ENCODE results near the gene DOK5. TPM values are rescaled to one million over a fixed set of nuclear protein-coding genes. Genes with fewer than 3 reads are reported as not detected.

Gene DOK5
- total RNA-seq, 1 donor from 2014 or later: 0.74 TPM

GRCh38 chr20:54608039-54608745, 132.8 kb downstream of the DOK5 start:
- no peak for TF ChIP-seq CTCF (IDR thresholded peaks at IDR 0.05)
- no peaks in the 10 kb centered on the region for H3K36me3 ChIP-seq
- no peaks in the 10 kb centered on the region for H3K9me3 ChIP-seq
- no peak overlapping the region for H3K27ac ChIP-seq
- no peaks in the 10 kb centered on the region for H3K27me3 ChIP-seq (ENCODE audit: low read depth)
- no peak for DNase-seq
- H3K4me1 ChIP-seq: no peaks in the 10 kb centered on the region
- ATAC-seq: no peak
- intact Hi-C loops (cut with DNase I): no loop called here
- no peak overlapping the region for H3K4me3 ChIP-seq

- no peak for ATAC-seq
- DNase-seq: no peak
- Histone ChIP-seq H3K9me3 (no peaks in the 10 kb centered on the region), H3K4me1 (no peaks in the 10 kb centered on the region), H3K27ac (no peak overlapping the region), H3K4me3 (no peak overlapping the region), H3K27me3 (ENCODE audit: low read depth) (no peaks in the 10 kb centered on the region), H3K36me3 (no peaks in the 10 kb centered on the region)
- TF ChIP-seq CTCF (IDR thresholded peaks at IDR 0.05): no peak
- intact Hi-C loops (cut with DNase I): no loop called here
Measured at GRCh38 chr20:54608943-54609342, 133.6 kb downstream of the DOK5 start.

- Histone ChIP-seq H3K4me3 (no peak overlapping the region), H3K36me3 (no peaks in the 10 kb centered on the region), H3K27ac (no peak overlapping the region), H3K4me1 (no peaks in the 10 kb centered on the region), H3K27me3 (ENCODE audit: low read depth) (no peaks in the 10 kb centered on the region), H3K9me3 (no peaks in the 10 kb centered on the region)
- DNase-seq (no peak), ATAC-seq (no peak)
- no peak for TF ChIP-seq CTCF (IDR thresholded peaks at IDR 0.05)
- intact Hi-C loops (cut with DNase I): no loop called here
Measured at GRCh38 chr20:54611708-54612412, 136.5 kb downstream of the DOK5 start.

GRCh38 chr20:54618412-54618811, 143.0 kb downstream of the DOK5 start:
- intact Hi-C loops (cut with DNase I): no loop called here
- ATAC-seq (no peak), DNase-seq (no peak)
- Histone ChIP-seq H3K4me3 (no peak overlapping the region), H3K4me1 (no peaks in the 10 kb centered on the region), H3K9me3 (no peaks in the 10 kb centered on the region), H3K36me3 (no peaks in the 10 kb centered on the region), H3K27ac (no peak overlapping the region), H3K27me3 (ENCODE audit: low read depth) (no peaks in the 10 kb centered on the region)
- TF ChIP-seq CTCF (IDR thresholded peaks at IDR 0.05): no peak

- DNase-seq (no peak), ATAC-seq (no peak)
- Histone ChIP-seq H3K36me3 (no peaks in the 10 kb centered on the region), H3K27ac (no peak overlapping the region), H3K4me1 (no peaks in the 10 kb centered on the region), H3K4me3 (no peak overlapping the region), H3K9me3 (no peaks in the 10 kb centered on the region), H3K27me3 (ENCODE audit: low read depth) (no peaks in the 10 kb centered on the region)
- intact Hi-C loops (cut with DNase I): no loop called here
- TF ChIP-seq CTCF (IDR thresholded peaks at IDR 0.05): no peak
Measured at GRCh38 chr20:54619181-54619580, 143.8 kb downstream of the DOK5 start.

All from lower lobe of right lung (tissue), 2 donors.